Gastroesophageal sphincter (tissue), 4 donors: ENCODE results near the gene CEP83. TPM values are rescaled to one million over a fixed set of nuclear protein-coding genes. Genes with fewer than 3 reads are reported as not detected.
A peak's percentile ranks its signal among the peaks of the same experiment; 100 is the strongest.

Experiments used
- ATAC-seq: fragments of 150-250 bp; one replicate; pipeline ENCODE4 v1.9.1; 2016; ENCODE audit warnings: mild to moderate bottlenecking, moderate library complexity
- H3K27ac ChIP-seq, 4 donors: fragments of 200-600 bp; sonication (generic) in 3 of 4; 1 replicate in 3 of 4; 2 replicates in 1 of 4; pipeline ENCODE4 v1.5.1; 2016 to 2019
- H3K27me3 ChIP-seq: fragments of 200-600 bp; sonication (generic); one replicate; pipeline ENCODE4 v1.5.1; 2019
- H3K36me3 ChIP-seq, 2 donors: fragments of 200-600 bp; sonication (generic); one replicate each; pipeline ENCODE4 v1.5.1; 2019; ENCODE audit warnings: control low read depth in 1 of 2
- H3K4me1 ChIP-seq, 3 donors: fragments of 200-600 bp; sonication (generic); 1 replicate in 2 of 3; 2 replicates in 1 of 3; pipeline ENCODE4 v1.5.1; 2016 to 2019; ENCODE audit warnings: control low read depth in 2 of 3
- H3K4me3 ChIP-seq, 2 donors: fragments of 200-600 bp; sonication (generic); one replicate each; pipeline ENCODE4 v1.5.1; 2019; ENCODE audit warnings: mild to moderate bottlenecking in 1 of 2, moderate library complexity in 1 of 2
- H3K9me3 ChIP-seq, 3 donors: fragments of 200-600 bp; sonication (generic); one replicate each; pipeline ENCODE4 v1.5.1; 2017 to 2019; ENCODE audit warnings: control low read depth in 2 of 3
- CTCF ChIP-seq, 4 experiments: fragments of 200-600 bp in 2 of 4; fragments of 450-650 bp in 2 of 4; sonication (generic) in 1 of 4; IDR thresholded peaks; one replicate each; pipeline ENCODE4 v1.5.1; 2017 to 2019; ENCODE audit warnings: antibody characterized with exemption in 4 of 4, mild to moderate bottlenecking in 2 of 4, moderate library complexity in 2 of 4
- EP300 ChIP-seq: sonication (generic); formaldehyde crosslinking; IDR thresholded peaks from one replicate; pipeline ENCODE4 v1.6.1; 2017; ENCODE audit warnings: antibody characterized with exemption, mild to moderate bottlenecking
- POLR2A ChIP-seq, 2 donors: fragments of 450-650 bp; IDR thresholded peaks; one replicate each; pipeline ENCODE4 v1.6.1; 2017; ENCODE audit warnings: antibody characterized with exemption in 2 of 2, mild to moderate bottlenecking in 2 of 2, moderate library complexity in 1 of 2
- POLR2AphosphoS5 ChIP-seq: sonication (generic); formaldehyde crosslinking; IDR thresholded peaks from one replicate; pipeline ENCODE4 v1.6.1; 2017; ENCODE audit warnings: antibody characterized with exemption
- WGBS, 2 donors: methylation state at CpG; one replicate each; pipeline ENCODE4 v1.1.5; 2018; ENCODE audit warnings: low coverage in 1 of 2; 5-methylcytosine and 5-hydroxymethylcytosine counted together
- total RNA-seq, 4 donors: library from RNA; depleted of rRNA; stranded (reverse); fragments of >200 nt; gene quantifications; one replicate each; pipeline ENCODE4 v1.1.0, GENCODE V29; 2016

CEP83 gene
- total RNA-seq, 4 donors from 2014 or later = 6.3 to 24.8 (median 11.3) TPM

- 61 to 82% methylated on average over 3 to 5 of the region's 5 CpGs for WGBS, 2 donors
Observed at GRCh38 chr12:94336211-94336925, 123.3 kb downstream of the CEP83 start.

GRCh38 chr12:94333396-94333795 is 126.3 kb downstream of the CEP83 start:
- no peak for ATAC-seq
- Histone ChIP-seq H3K36me3 (peaks cover 0 to 15% of the 10 kb centered on the region in 2 donors), H3K27me3 (no peaks in the 10 kb centered on the region), H3K9me3 (no peaks in the 10 kb centered on the region), H3K4me3 (no peak overlapping the region), H3K4me1 (no peaks in the 10 kb centered on the region), H3K27ac (no peak overlapping the region)
- WGBS, 2 donors = 83 to 94% methylated on average over 3 of the region's 3 CpGs
- TF ChIP-seq POLR2A (IDR thresholded peaks at IDR 0.05) (no peak), CTCF (IDR thresholded peaks at IDR 0.05) (no peak), POLR2AphosphoS5 (no peak), EP300 (no peak)

More at GRCh38 chr12:94336211-94336925, 123.3 kb downstream of the CEP83 start:
- H3K4me3 ChIP-seq = no peak overlapping the region
- H3K36me3 ChIP-seq = peaks cover 0 to 4% of the 10 kb centered on the region in 2 donors
- H3K4me1 ChIP-seq = no peaks in the 10 kb centered on the region
- TF ChIP-seq EP300 (no peak), POLR2AphosphoS5 (no peak), CTCF (IDR thresholded peaks at IDR 0.05) (no peak), POLR2A (IDR thresholded peaks at IDR 0.05) (no peak)
- ATAC-seq = no peak
- no peaks in the 10 kb centered on the region for H3K9me3 ChIP-seq
- H3K27me3 ChIP-seq = no peaks in the 10 kb centered on the region
- H3K27ac ChIP-seq = no peak overlapping the region

- Histone ChIP-seq H3K4me1 (no peaks in the 10 kb centered on the region), H3K36me3 (peaks cover 0 to 44% of the 10 kb centered on the region in 2 donors), H3K4me3 (no peak overlapping the region), H3K27ac (no peak overlapping the region), H3K27me3 (no peaks in the 10 kb centered on the region), H3K9me3 (no peaks in the 10 kb centered on the region)
- ATAC-seq = no peak
- WGBS, 2 donors = 82 to 85% methylated on average over 1 of the region's 1 CpG
- no peak for TF ChIP-seq POLR2AphosphoS5
- no peak for TF ChIP-seq POLR2A (IDR thresholded peaks at IDR 0.05)
- peak in 3 of 4 experiments; percentile 13 to 36 (median 35) for TF ChIP-seq CTCF (IDR thresholded peaks at IDR 0.05)
- TF ChIP-seq EP300 = no peak
Observed at GRCh38 chr12:94329366-94329765, 130.3 kb downstream of the CEP83 start.

GRCh38 chr12:94327809-94328208 is 131.9 kb downstream of the CEP83 start:
- no peak for ATAC-seq
- peaks cover 0 to 54% of the 10 kb centered on the region in 2 donors for H3K36me3 ChIP-seq

More at GRCh38 chr12:94327809-94328208, 131.9 kb downstream of the CEP83 start:
- no peak for TF ChIP-seq POLR2AphosphoS5
- no peak for TF ChIP-seq CTCF (IDR thresholded peaks at IDR 0.05)
- no peak for TF ChIP-seq EP300
- no peak for TF ChIP-seq POLR2A (IDR thresholded peaks at IDR 0.05)
- no peaks in the 10 kb centered on the region for H3K4me1 ChIP-seq
- H3K27me3 ChIP-seq = no peaks in the 10 kb centered on the region
- WGBS, 2 donors = 85 to 90% methylated on average over 1 of the region's 1 CpG
- no peak overlapping the region for H3K4me3 ChIP-seq
- H3K27ac ChIP-seq = no peak overlapping the region
- H3K9me3 ChIP-seq = no peaks in the 10 kb centered on the region
